Mucosa of gallbladder (tissue), 1 donor: ENCODE measurements around the gene RGS19. TPM values are rescaled to one million over a fixed set of nuclear protein-coding genes. Genes with fewer than 3 reads are reported as not detected.
"Not testable (repeated sequence)": the region's sequence is repeated elsewhere in the genome, so short reads cannot be mapped to it uniquely, and the experiment has no call there.

ENCODE experiments used
- DNase-seq: peaks from one replicate; pipeline ENCODE4 v3.0.0-alpha.2; 2020; ENCODE audit warnings: low spot score
- total RNA-seq: library from RNA; stranded (reverse); gene quantifications from one replicate; pipeline ENCODE4 v1.2.1, GENCODE V29; 2021
- donor health status: DM: no; HTN: no; CAD: no.

The RGS19 gene
- total RNA-seq, 1 donor from 2014 or later = 18.2 TPM

- DNase-seq = no peak
Measured at GRCh38 chr20:64095455-64095854, 16.1 kb upstream of the RGS19 start.

- no peak for DNase-seq
Measured at GRCh38 chr20:64093013-64093503, 13.7 kb upstream of the RGS19 start.

DNA sequence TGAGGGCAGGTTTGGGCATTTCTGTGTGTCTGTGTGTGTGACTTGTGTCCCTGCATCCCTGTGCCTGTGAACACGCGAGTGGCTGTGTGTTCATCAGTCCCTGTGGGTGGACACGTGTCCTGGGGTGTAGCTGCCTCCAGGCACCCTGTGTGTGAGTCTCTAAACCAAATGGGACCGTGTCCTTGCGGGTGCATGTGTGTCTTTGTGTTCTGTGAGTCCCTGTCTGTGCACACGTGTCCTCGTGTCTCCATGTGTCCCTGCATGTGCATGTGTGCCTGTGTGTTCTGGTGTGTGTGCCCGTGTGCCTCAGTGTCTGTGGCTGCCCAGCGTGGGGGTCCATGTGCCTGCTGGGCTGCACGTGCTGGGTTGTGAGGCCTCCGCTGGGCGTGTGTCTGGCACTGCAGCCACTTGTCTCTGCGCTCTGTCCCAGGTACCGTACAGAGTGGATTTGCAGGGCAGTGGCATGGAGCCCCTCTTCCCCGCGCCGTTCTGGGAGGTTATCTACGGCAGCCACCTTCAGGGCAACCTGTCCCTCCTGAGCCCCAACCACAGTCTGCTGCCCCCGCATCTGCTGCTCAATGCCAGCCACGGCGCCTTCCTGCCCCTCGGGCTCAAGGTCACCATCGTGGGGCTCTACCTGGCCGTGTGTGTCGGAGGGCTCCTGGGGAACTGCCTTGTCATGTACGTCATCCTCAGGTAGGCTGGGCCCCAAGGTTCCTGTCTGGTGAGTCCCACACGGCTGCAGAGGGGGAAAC is 13.1 kb upstream of the RGS19 start:
- no peak for DNase-seq

GRCh38 chr20:64091770-64092169 is 12.5 kb upstream of the RGS19 start:
- no peak for DNase-seq

DNA sequence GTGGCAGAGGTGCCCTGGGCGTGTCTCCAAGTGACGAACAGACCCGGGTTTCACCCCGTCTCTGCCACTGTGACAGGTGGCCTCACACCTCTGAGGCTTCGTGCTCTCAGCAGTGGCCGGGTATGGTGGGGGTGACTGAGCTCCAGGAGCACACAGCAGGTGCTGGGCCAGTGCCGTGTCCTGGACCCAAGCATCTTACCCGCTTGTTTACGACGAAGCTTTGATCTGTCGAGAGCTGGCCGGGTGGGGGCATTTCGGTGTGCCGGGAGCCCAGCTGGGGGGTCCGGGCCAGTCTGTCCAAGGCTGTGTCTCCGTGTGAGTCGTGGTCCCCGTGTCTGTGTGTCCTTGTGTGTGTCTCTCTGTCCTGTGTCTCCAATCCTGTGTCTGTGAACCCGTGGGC is 12.0 kb upstream of the RGS19 start:
- DNase-seq = no peak

GRCh38 chr20:64090165-64090564 is 10.8 kb upstream of the RGS19 start:
- DNase-seq = no peak

- not testable (repeated sequence) for DNase-seq
Measured at GRCh38 chr20:64088586-64088985, 9.3 kb upstream of the RGS19 start.

DNA sequence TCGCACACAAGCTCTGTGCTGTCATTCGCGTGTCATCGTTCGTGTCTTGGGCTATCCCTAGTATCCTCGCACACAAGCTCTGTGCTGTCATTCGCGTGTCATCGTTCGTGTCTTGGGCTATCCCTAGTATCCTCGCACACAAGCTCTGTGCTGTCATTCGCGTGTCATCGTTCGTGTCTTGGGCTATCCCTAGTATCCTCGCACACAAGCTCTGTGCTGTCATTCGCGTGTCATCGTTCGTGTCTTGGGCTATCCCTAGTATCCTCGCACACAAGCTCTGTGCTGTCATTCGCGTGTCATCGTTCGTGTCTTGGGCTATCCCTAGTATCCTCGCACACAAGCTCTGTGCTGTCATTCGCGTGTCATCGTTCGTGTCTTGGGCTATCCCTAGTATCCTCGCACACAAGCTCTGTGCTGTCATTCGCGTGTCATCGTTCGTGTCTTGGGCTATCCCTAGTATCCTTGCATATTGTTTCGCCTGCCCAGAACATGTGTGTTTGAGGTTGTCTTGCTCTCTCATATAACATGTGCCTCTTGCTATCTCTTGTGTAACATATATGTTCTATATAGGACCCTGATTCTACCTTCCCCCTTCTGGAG is 8.0 kb upstream of the RGS19 start:
- DNase-seq = not testable (repeated sequence)

DNA sequence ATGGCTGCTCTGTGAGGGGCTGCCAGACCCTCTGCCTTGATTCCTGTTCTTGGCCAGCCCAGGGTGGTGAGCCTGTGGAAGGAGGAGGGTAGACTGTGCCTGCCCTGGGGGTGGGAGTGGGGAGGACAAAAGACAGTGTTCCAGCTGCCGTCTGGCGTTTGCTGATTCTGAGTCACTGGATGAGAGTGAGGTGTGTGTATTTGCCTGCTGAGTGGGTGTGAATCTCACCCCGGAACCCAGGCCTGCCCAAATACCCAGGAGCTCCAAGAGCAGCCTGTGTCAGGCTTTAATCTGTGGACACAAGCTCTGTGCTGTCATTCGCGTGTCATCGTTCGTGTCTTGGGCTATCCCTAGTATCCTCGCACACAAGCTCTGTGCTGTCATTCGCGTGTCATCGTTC is 7.5 kb upstream of the RGS19 start:
- no peak for DNase-seq

GRCh38 chr20:64084685-64085152 is 5.4 kb upstream of the RGS19 start:
- no peak for DNase-seq

GRCh38 chr20:64083804-64084684 is 4.7 kb upstream of the RGS19 start, which contains the start of gene LKAAEAR1:
Gene LKAAEAR1, minus strand, starts transcription at chr20:64084398. Its CDS starts 179 bp downstream, at chr20:64084219.
- no peak for DNase-seq

DNA sequence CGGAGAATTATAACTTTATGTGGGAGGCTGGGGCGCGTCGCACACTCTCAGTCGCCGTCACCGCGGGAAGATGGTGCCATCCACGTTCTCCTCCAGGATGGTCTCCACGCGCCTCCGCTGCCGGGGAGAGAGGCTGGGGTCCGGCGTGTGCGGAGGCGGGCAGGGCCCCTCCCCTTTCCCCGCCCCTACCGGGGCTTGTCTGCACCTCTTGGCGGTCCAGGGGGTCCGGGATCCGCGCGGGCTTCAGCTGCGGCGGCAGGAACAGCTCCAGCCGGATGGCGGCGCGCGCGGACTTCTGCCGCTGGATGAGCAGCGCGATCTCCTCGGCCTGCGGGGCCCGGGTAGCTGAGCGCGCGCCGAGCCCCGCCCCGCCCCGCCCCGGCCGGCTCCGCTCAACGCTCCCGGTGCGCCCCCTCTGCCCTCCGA is 4.1 kb upstream of the RGS19 start:
- DNase-seq = peak; percentile 57

DNA sequence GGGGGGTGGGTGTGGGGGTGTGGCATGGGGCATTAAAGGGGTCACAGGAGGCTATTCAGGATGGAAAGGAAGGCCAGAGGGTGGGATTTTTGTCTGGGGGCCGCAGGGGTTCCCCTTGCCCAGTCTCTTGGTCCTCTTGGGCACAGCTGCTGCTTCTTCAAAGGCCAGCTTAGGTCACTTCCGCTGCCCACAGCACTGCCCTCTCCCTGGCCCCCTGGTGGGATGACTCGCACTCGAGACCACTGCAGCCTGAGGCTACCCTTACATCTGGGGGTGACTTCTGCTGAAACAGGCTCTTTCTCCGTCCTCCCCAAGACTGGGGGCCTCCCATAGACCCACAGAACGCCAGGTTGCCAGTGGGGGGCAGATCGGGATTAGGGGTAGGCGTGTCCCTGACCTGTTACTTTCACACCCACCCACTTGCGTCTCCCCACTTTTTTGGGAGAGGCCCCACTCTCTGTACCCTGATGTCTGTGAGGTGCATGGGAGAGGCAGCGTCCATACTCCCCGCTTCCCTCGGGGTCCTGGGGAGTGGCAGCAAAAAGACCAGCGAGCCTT is 3.6 kb upstream of the RGS19 start:
- no peak for DNase-seq

GRCh38 chr20:64082126-64082731 is 2.9 kb upstream of the RGS19 start:
- DNase-seq = no peak

GRCh38 chr20:64081624-64081964 is 2.3 kb upstream of the RGS19 start:
- no peak for DNase-seq

DNA sequence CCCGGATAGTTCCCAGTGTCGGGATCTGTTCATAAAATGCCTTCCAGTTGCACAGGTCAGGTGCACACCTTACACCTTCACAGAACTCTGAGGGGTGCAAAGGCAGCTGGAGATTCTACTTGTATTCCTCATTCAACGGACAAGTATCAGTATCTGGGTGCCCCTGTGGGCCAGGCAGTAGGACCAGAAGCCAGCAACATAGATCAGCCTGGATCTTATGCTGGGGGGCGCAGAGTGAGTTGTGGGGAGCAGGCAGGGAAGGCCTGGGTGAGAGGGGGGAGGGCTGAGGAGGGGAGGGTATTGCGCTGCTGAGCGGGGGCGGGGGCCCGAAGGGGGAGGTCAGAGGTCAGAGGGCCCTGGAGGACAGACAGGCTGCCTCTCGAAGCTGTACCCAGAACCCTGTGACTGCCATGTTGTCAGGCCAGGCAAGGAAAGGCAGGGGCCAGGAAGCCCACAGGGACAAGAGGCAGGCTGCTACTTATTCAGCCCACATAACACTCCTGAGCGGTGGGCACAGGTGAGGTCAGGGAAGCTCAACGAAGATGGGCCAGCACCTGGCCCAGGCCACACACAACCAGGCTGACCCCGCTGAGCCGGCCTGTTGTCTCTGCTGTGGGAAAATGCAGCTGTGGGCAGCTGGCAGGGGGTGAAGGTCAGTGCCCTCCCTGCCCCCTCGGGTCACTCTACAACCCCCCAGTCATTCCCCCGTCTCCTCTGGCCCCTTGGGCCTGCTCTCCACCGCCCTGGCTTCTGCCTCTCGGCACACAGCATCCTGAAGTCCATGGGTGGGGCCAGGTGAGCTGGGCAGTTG is 1.7 kb upstream of the RGS19 start:
- DNase-seq = no peak

DNA sequence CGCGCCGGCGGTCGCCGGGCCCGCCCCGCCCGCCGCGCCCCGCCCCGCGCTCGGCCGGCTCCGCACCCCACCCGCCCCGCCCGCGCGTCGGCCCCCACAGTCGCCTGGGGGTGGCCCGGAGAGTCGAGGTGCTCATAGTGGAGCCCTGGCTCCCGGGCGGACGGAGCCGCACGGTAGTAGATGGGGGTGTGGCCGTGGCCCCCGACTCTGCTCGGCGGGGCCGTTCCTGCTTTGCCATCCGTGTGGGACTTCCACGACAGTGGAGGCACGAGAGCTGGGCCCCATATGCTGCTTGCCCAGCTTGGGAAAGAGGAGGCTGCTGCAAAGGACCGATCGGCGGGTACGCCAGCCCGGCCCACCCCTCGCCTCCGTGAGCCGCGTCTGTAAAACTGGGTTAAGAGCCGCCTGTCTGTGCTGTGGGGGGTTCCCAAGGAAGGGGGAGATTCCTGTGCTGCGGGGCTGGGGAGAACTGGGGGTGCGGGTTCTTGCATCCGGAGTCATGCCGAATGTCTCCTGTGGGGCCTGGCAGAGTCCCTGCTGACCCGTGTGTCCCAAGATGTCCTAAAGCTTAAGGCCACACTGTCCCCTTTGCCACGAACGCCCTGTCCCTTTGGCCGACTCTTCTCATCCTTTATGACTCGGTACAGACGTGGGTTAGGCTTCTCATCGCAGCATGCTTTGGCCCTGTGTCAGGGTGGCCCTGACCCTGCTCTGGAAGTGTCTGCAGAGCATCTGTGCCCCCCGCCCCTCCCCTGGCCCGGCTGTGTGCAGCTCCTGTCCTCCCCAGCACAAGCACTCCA is 895 bp upstream of the RGS19 start, which contains the start of gene OPRL1:
Gene OPRL1 (plus strand): TSS at position 70 of the 800 bp plus-strand sequence. CDS start 12,639 bp downstream, outside the sequence.
- no peak for DNase-seq

GRCh38 chr20:64078934-64079272 is 415 bp downstream of the RGS19 start:
- no peak for DNase-seq

DNA sequence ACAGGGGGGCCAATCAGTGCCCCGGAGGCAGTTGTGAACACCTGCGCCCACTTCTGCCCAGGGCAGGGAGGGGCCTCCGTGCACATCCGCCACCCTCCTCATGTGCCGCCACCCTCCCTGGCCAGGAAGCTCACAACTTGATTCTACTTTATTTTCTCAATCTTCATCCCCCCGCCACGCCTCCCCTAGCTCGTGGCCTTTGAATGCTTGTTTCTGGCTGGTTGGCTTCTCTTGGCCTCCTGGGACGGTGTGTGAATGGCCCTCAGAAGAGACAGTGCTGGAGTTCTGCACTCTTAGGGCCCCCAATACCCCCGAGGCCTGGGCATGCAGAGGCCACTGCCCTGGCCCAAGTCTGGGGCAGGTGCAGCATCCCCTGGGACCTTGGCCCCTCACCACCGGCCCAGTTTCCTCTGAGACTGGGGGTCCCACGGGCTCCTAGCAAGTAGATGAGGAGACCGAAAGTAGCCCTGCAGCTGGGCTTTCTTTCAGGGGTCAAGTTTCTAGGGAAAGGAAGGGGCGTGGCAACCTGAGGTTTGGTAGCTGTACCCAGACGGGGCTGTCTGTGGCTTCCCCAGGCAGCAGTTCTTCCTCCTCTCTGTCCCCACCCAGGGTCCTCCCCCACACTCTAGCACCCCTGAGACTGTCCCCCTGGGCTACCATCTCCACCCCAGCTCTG is 1.3 kb downstream of the RGS19 start:
- DNase-seq = no peak
